Measurements from ENCODE around the gene KBTBD4. TPM values are rescaled to one million over a fixed set of nuclear protein-coding genes. Genes with fewer than 3 reads are reported as not detected.

Gene KBTBD4
- total RNA-seq, 1 experiment from 2014 or later, result 13.2 TPM

- TF ChIP-seq, protein P1, sequence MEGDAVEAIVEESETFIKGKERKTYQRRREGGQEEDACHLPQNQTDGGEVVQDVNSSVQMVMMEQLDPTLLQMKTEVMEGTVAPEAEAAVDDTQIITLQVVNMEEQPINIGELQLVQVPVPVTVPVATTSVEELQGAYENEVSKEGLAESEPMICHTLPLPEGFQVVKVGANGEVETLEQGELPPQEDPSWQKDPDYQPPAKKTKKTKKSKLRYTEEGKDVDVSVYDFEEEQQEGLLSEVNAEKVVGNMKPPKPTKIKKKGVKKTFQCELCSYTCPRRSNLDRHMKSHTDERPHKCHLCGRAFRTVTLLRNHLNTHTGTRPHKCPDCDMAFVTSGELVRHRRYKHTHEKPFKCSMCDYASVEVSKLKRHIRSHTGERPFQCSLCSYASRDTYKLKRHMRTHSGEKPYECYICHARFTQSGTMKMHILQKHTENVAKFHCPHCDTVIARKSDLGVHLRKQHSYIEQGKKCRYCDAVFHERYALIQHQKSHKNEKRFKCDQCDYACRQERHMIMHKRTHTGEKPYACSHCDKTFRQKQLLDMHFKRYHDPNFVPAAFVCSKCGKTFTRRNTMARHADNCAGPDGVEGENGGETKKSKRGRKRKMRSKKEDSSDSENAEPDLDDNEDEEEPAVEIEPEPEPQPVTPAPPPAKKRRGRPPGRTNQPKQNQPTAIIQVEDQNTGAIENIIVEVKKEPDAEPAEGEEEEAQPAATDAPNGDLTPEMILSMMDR (IDR thresholded peaks at IDR 0.05 in 2 of 3, conservative IDR thresholded peaks at IDR 0.05 in 1 of 3; ENCODE audit: borderline replicate concordance in 1 of 3, insufficient read depth in 1 of 3, low read depth in 2 of 3, low read length in 2 of 3), result no peak
- TF ChIP-seq SRF (IDR thresholded peaks at IDR 0.05; ENCODE audit: low read depth), result no peak
- TF ChIP-seq ELF1 (IDR thresholded peaks at IDR 0.05; ENCODE audit: borderline replicate concordance, low read depth), result no peak
- TF ChIP-seq ATF3 (IDR thresholded peaks at IDR 0.05), result no peak
These were observed 24.5 kb upstream of the KBTBD4 start (continued) for GRCh38 chr11:47603295-47603694.

- H3K36me3 ChIP-seq (ENCODE audit: control insufficient read depth in 1 of 2, insufficient read depth in 2 of 2, low read length in 2 of 2), result no peaks in the 10 kb centered on the region
- no peak overlapping the region for H3K27ac ChIP-seq (ENCODE audit: low read depth, low read length)
- H3K79me2 ChIP-seq (ENCODE audit: insufficient read depth, low read length), result no peaks in the 10 kb centered on the region
- H3K9me3 ChIP-seq (ENCODE audit: control insufficient read depth in 1 of 2, insufficient read depth in 1 of 2, low read depth in 1 of 2, low read length in 2 of 2), result no peaks in the 10 kb centered on the region
- H3K4me3 ChIP-seq (replicated peaks in 1 of 2; ENCODE audit: low read depth in 1 of 2, low read length in 2 of 2), result no peak overlapping the region
- ChIA-PET RAD21 (ENCODE audit: low non-redundant PET in 1 of 2, low total read pairs in 2 of 2, uncharacterized antibody in 2 of 2, unreplicated experiment in 2 of 2) (no interaction called here), POLR2A (no interaction called here), CTCF (no interaction called here)
- no peaks in the 10 kb centered on the region for H3K4me1 ChIP-seq (ENCODE audit: control insufficient read depth in 1 of 2, insufficient read depth in 2 of 2, low read length in 2 of 2)
- ATAC-seq (no peak), DNase-seq (ENCODE audit: low read depth, low spot score) (no peak)
- no peak overlapping the region for H2AFZ ChIP-seq (ENCODE audit: low read depth, low read length, poor library complexity, severe bottlenecking)
- H3K27me3 ChIP-seq (ENCODE audit: insufficient read depth, low read length), result no peaks in the 10 kb centered on the region
- H3K4me2 ChIP-seq (ENCODE audit: low read length), result no peak overlapping the region
- intact Hi-C loops (cut with micrococcal nuclease), result no loop called here
- TF ChIP-seq EZH2 (IDR thresholded peaks at IDR 0.05) (no peak), REST (IDR thresholded peaks at IDR 0.05; ENCODE audit: low read depth) (no peak), SRF (IDR thresholded peaks at IDR 0.05; ENCODE audit: low read depth) (no peak), SP1 (IDR thresholded peaks at IDR 0.05; ENCODE audit: low read depth) (no peak), ELF1 (IDR thresholded peaks at IDR 0.05; ENCODE audit: borderline replicate concordance, low read depth) (no peak), TCF7L2 (IDR thresholded peaks at IDR 0.05; ENCODE audit: borderline replicate concordance, extremely low read depth, insufficient read depth, insufficient read length) (no peak), YY1 (IDR thresholded peaks at IDR 0.05; ENCODE audit: extremely low read depth, insufficient replicate concordance, low read depth, low read length) (no peak), JUND (IDR thresholded peaks at IDR 0.05) (no peak), RAD21 (IDR thresholded peaks at IDR 0.05; ENCODE audit: low read depth) (no peak)
- H3K9me2 ChIP-seq (ENCODE audit: insufficient read depth), result no peaks in the 10 kb centered on the region
- H4K20me1 ChIP-seq (ENCODE audit: insufficient read depth), result no peaks in the 10 kb centered on the region
- no peak overlapping the region for H3K9ac ChIP-seq (ENCODE audit: low read length)
- no TSS peak for BruUV-seq (replicated peaks)
These were observed 21.1 kb upstream of the KBTBD4 start for GRCh38 chr11:47599902-47600301.

Data from HCT116 (cell line).